ENCODE data around the gene TIMM10. TPM values are rescaled to one million over a fixed set of nuclear protein-coding genes. Genes with fewer than 3 reads are reported as not detected.
"Not testable (repeated sequence)": the region's sequence is repeated elsewhere in the genome, so short reads cannot be mapped to it uniquely, and the experiment has no call there.

Gene TIMM10
- total RNA-seq, 1 donor from 2014 or later: 42.0 TPM

GRCh38 chr11:57545883-57546282, 15.3 kb upstream of the TIMM10 start:
- ATAC-seq (no peak), DNase-seq (ENCODE audit: low spot score) (no peak)
- intact Hi-C loops (cut with DNase I): no loop called here

- no peak for ATAC-seq
- no peak for DNase-seq (ENCODE audit: low spot score)
- intact Hi-C loops (cut with DNase I): no loop called here
Observed at GRCh38 chr11:57544566-57544965, 14.0 kb upstream of the TIMM10 start.

GRCh38 chr11:57543593-57543992, 13.0 kb upstream of the TIMM10 start:
- intact Hi-C loops (cut with DNase I): no loop called here
- no peak for ATAC-seq
- DNase-seq (ENCODE audit: low spot score): no peak

GRCh38 chr11:57542582-57542981, 12.0 kb upstream of the TIMM10 start:
- no peak for ATAC-seq
- intact Hi-C loops (cut with DNase I): no loop called here

GRCh38 chr11:57541169-57541568, 10.6 kb upstream of the TIMM10 start:
- DNase-seq (ENCODE audit: low spot score) (no peak), ATAC-seq (no peak)
- intact Hi-C loops (cut with DNase I): no loop called here

More at GRCh38 chr11:57542582-57542981, 12.0 kb upstream of the TIMM10 start:
- DNase-seq (ENCODE audit: low spot score): no peak

- ATAC-seq (no peak), DNase-seq (ENCODE audit: low spot score) (no peak)
- intact Hi-C loops (cut with DNase I): no loop called here
Observed at GRCh38 chr11:57539342-57539741, 8.8 kb upstream of the TIMM10 start.

GRCh38 chr11:57536947-57537619, 6.5 kb upstream of the TIMM10 start, which contains the start of gene SMTNL1:
Gene SMTNL1 (plus strand): TSS chr11:57537595. CDS start chr11:57542643, 5,048 bp downstream.
- no peak for DNase-seq (ENCODE audit: low spot score)
- no peak for ATAC-seq
- intact Hi-C loops (cut with DNase I): no loop called here

- DNase-seq (ENCODE audit: low spot score); intact Hi-C loops (cut with DNase I); ATAC-seq: not testable (repeated sequence)
Observed at GRCh38 chr11:57534449-57534848, 3.9 kb upstream of the TIMM10 start.

GRCh38 chr11:57530215-57530595, 349 bp downstream of the TIMM10 start:
- intact Hi-C loops (cut with DNase I): no loop called here
- ATAC-seq: peak; percentile 2
- no peak for DNase-seq (ENCODE audit: low spot score)

GRCh38 chr11:57529012-57529411, 1.5 kb downstream of the TIMM10 start:
- no peak for ATAC-seq
- intact Hi-C loops (cut with DNase I): no loop called here
- DNase-seq (ENCODE audit: low spot score): no peak

GRCh38 chr11:57527056-57527631, 3.4 kb downstream of the TIMM10 start:
- peak; percentile 28 for ATAC-seq
- intact Hi-C loops (cut with DNase I): loop anchor here (2.0 kb wide), 1 partner anchor 68 kb away; no protein-coding TSS in a partner anchor
- peak; percentile 88 for DNase-seq (ENCODE audit: low spot score)

- ATAC-seq (no peak), DNase-seq (ENCODE audit: low spot score) (no peak)
- intact Hi-C loops (cut with DNase I): no loop called here
Observed at GRCh38 chr11:57523419-57523818, 7.1 kb downstream of the TIMM10 start.

GRCh38 chr11:57521116-57521515, 9.4 kb downstream of the TIMM10 start:
- intact Hi-C loops (cut with DNase I): no loop called here
- DNase-seq (ENCODE audit: low spot score): no peak
- ATAC-seq: no peak

GRCh38 chr11:57516061-57516443, 14.5 kb downstream of the TIMM10 start:
- intact Hi-C loops (cut with DNase I): no loop called here
- no peak for DNase-seq (ENCODE audit: low spot score)
- no peak for ATAC-seq

- DNase-seq (ENCODE audit: low spot score) (peak; percentile 80), ATAC-seq (peak; percentile 82)
- intact Hi-C loops (cut with DNase I): no loop called here
Observed at GRCh38 chr11:57515332-57516060, 15.1 kb downstream of the TIMM10 start, which contains the start of gene SLC43A1. Gene SLC43A1 (minus strand): TSS chr11:57515702. CDS start chr11:57514111, 1,591 bp downstream.

GRCh38 chr11:57514538-57515331, 15.8 kb downstream of the TIMM10 start:
- peak; percentile 80 for ATAC-seq
- DNase-seq (ENCODE audit: low spot score): peak; percentile 82
- intact Hi-C loops (cut with DNase I): no loop called here

GRCh38 chr11:57513911-57514537, 16.5 kb downstream of the TIMM10 start:
- DNase-seq (ENCODE audit: low spot score) (peak; percentile 66), ATAC-seq (peak; percentile 69)
- intact Hi-C loops (cut with DNase I): no loop called here

GRCh38 chr11:57513452-57513795, 17.1 kb downstream of the TIMM10 start:
- ATAC-seq: no peak
- no peak for DNase-seq (ENCODE audit: low spot score)
- intact Hi-C loops (cut with DNase I): no loop called here
